ENCODE measurements around the gene TRMU.
A peak's percentile ranks its signal among the peaks of the same experiment; 100 is the strongest.

Gene TRMU

DNA sequence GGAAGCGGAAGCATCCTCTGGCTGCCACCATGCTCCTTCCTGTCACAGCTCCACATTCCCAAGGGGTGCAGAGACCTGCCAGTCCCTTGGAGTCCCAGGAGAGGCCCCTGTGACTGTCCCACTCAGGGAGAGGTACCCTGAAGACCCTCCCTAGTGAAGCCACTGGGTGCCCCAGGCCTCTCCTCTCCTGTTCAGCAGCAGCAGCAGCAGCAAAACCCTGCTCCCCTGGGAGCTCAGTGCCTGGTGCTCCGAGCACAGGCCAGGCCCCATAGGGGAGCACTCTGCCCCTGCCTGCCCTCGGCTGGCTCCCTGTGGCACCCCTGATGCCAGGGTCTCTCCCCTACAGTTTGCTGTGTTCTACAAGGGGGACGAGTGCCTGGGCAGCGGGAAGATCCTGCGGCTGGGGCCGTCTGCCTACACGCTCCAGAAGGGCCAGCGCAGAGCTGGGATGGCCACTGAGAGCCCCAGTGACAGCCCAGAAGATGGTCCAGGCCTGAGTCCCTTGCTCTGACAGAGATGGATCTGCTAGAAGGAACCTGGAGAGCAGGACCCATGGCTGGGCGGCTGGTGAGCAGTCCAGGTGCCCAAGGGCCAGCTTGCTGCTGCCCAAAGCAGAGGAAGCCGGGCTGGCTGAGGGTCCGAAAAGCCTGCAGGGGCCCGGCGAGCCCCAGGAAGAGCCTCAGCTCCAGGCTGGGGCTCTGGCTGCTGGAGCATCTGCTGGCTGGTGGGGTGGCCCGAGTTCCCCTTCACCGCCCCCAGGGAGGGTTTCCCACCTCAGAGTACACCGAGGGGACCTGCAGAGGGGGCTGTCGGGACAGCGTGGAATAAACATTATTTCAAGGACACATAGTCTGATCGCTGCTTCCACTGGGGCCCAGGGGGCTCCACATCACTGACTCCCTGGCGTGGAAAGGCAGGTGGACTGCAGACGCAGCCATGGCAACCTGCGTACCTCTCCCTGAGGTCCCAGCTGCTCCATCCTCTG is 21.3 kb downstream of the TRMU start:
- DNase-seq: no peak

DNA sequence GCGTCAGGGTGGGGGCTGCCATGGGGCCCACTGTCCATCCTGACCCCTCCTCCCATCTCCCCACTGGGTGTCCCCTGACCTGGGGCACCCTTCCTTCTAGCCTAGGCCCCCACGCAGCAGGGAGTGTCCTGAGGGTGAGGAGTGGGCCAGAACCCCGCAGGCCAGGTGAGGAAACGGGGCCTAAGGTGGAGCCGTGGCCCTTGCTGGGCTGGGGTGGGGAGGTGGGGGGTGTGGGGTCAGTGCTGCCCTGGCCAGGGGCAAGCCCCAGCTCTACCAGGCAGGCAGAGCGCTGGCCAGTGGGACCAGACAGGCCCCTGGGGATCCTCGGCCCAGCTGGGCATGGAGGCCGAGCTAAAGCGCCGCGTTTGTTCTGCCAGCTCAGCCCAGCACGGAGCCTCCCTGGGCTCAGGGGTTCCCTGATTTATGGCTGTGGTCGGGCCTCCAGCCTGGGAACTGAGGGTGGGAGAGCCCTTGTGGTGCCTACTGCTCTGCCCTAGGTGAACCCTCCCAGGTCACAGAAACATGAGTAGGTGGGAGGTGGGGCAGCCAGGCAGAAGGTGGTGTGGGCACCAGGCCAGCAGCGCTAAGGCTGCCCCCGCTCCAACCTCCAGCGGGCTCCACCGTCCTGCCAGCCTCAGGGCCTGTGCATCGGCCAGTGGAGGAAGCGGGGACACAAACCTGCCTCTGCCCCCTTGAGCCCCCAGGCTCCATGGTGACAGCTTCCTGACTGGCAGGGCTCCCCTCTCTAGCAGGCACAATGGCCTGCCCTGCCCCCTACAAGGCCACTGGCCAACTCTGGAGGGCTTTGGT is 22.4 kb downstream of the TRMU start:
- DNase-seq: no peak

DNA sequence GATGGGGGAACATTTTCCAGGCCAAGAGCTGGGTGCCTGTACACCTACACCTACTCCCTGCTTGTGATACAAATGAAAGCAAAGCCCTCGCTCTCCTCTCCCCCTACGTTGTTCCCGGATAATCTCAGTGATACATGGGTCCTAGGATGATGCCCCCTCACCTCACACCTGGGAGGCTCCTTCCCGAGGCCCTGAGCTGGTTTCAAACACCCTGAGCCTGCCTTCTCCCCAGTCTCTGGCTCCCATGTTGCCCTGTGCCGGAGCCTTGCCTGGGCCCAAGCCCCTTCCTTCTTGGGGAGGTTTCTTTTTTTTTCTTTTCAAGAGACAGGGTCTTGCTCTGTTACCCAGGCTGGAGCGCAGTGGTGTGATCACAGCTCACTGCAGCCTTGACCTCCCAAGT is 23.3 kb downstream of the TRMU start:
- no peak for DNase-seq

DNA sequence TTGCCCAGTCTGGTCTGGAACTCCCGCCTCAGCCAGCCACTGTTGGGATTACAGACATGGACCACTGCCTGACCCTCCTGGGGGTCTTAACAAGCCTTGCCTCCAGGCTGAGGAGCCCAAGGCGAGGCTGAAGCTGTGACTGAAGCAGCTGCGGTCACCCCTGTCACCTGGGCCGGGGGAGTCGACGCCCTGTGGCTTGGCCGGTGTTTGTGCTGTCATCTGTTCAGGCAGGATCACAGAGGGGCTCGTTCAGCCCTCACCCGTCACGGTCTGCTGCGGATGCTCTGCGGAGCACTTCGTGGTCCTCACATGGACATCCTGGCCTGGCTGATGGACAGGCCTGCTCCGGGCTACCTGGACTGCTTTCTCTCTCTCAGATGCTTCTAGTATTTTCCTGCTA is 23.8 kb downstream of the TRMU start:
- DNase-seq: no peak

DNA sequence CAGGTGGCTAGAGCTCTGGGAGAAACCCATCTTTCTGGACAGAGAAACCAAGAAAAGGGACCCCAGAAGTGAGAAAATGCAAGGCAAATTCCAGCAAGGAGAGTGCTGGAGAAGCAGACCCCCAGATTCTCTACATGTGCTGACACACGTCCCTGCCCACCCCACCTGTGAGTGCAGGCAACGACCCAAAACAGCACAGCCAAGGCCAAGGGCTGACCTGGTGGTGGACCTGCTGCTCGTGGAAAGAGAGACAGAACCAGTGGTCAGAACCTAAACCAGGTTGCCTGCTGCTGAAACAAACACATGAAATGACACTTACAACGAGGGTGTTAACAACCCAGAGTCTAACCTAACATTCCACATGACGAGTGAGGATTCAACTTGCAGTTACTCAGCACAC is 24.6 kb downstream of the TRMU start:
- no peak for DNase-seq

DNA sequence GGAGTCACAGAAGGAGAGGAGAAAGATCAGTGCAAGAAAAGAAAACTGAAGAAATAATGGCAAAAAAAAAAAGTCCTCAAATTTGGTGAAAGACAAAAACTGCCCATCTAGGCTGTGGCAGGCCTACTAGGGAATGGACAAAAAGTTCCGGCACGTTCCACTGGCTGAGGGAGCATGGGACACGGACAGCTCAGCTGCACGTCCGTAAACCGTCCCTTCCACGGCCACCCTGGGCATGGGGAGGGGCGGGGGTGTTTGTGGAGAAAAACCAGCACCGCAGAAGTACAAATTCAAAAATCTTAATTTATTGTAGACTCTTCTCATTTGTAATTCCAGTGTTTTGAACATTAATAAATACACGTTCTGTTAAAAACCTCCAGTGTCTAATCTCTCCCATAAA is 25.4 kb downstream of the TRMU start:
- no peak for DNase-seq

DNA sequence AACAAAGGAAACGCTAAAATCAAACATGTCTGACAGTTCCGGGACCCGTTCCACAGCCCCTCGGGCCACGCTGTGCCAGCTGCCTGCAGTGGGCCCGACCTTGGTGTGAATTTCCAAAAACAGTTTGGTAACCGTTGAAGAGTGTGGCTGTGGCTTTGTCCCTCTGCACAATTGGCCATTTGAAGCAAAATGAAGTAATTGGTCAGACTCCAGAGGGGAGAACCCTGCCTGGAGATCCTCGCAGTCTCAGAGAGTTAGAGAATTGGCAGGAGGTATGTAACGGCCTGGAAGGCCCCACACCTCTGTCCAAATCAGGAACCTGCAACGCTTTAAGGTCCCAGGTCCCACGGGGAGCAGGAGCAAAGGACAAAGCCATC is 26.3 kb downstream of the TRMU start:
- no peak for DNase-seq

DNA sequence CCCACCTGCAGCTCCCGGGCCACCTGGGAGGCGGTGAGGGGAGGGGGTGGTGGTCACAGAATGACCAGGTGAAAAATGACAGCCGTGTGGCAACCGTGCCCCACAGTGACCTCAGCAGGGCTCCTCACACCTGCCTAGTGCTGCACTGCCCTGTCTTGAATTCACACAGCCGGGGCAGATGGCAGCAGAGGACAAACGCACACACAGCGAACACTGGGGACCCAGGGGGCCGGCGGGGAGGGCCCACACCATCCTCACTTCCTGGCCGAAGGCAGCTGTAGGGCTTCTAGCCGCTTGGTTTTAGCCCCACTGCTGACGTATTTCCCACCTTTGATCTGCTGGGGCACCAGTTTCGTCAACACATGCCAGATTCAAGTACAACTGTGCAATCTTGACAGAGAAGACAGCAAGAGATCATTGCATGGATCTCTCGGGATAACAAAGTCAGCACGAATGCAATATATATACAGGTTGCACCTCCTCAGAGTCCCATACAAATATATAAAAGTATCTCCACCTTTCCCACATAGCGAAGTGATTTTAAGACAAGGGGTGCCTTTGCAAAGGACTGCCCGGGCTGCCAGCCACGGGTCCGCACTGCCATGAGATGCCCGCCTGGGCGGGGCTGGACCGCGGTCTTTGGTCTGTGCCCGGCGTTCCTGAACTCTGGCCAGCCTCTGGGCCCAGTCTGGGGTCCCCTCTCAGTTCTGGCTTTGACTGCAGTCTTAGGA is 26.9 kb downstream of the TRMU start:
- no peak for DNase-seq

DNA sequence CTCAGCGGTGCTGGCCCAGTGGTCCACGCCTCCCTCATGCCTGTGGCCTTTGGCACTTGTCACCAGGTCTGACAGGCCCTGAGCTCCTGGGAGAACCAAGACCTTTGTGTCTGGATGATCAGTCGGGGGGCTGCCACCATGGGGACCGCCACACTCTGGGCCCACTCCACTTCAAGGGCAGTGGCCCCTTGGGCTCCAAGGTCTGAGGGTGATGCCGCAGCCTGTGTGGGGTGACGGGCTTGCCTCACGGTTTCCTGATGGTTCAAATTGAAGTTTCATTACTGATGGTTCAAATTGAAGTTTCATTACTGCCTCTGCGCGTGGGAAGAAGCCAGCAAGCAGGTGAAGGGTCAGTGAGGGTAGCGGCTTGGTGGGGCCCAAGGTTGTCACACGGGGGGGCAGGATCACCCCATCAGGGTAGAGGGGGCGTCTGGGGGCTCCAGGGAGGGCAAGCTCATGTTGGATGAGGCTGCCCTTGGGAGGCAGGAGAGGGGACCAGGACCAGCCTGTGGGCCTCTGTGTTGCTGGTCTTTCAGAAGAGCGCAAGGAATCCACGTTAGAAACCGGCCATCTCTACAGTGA is 27.5 kb downstream of the TRMU start:
- DNase-seq: no peak

DNA sequence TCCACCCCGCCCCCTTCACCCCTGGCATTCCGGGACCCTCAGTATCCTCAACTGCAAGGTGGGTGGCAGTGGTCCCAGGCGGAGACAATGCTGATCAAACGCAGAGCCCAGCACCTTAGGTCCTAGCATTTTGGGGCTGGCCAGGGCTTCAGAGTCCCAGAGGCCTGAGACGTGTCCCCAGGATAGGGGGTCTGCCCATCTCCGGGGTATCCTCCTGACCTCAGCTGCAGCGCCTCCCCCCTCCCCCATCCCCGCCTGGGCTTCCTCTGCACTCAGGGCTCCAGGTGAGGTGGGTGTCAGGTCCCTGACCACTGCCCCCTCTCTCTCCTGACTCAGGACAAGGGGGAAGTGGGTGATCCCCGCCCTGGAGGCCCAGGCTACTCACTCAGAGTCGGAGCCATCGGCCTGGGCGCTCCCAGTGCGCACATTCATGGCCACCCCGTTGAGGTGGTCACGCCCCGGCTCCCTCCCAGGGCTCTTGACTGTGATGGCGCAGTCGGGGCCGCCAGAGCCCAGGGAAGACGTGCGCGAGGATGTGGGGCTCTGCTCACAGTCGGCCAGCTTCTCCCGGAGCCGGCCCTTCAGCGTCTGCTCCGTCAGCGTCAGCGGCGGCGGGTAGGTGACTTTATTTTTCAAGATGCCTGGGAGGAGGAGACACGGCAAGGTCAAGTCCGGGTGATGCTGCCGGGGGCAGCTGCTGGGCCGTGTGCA is 28.3 kb downstream of the TRMU start:
- no peak for DNase-seq

DNA sequence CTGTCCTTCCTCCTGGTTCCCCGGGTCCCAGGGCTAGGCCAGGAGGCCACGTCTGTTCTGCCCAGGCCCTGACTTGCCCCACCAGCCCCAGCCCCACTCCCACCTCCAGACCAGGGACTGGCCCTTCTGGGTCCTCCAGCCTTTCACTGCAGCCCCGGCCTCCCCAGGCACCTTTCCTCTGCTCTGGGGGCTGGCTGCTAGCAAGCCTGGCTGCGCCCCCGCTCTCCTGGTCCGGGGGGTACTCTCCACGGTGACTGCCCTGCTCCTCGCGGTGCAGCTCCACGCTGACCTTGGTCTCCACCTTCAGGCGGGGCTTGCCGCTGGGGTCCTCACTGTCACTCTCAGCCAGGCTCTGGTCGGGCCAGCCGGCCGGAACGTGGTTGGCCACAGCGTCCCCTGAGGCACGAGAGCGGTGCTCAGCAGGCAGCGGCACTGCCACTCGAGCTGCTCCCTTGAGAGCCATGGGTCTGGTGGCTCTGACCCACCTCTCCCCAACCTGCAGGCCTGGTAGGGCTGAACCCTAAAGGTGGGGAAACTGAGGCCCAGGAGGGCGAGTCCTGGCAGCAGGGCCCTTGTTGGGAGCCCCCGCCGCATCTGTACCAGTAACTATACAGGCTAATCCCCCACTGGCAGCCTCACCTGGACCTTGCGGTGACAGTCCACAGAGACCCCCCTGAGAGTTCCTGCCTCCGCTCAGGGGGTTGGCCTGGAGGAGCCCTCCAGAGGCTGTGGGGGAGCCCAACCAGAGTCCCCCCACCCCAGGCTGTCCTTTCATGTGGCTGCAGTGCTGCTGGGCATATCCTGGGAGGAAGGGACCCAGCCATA is 29.0 kb downstream of the TRMU start:
- DNase-seq: no peak

DNA sequence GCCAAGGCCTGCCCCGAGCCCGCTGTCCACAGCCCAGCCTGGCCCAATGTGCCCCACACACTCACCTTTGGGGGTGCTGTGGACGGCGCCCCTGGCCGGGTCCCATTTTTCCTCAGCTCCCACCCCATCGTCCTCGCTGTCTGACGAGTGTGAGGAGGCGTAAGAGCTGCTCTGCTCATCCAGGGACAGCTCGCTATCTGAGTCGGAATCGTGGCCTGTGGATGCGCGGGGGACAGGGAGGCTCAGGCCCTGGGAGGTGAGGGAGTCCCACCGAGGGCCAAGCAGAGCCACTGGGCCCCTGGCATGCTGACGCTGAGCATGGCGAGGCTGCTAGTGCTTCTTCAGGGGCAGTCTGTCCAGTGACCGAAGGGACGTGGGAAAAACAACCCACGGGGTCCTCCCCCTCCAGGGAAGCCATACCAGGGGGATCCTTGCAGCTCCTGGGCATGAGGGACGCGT is 29.7 kb downstream of the TRMU start:
- no peak for DNase-seq

DNA sequence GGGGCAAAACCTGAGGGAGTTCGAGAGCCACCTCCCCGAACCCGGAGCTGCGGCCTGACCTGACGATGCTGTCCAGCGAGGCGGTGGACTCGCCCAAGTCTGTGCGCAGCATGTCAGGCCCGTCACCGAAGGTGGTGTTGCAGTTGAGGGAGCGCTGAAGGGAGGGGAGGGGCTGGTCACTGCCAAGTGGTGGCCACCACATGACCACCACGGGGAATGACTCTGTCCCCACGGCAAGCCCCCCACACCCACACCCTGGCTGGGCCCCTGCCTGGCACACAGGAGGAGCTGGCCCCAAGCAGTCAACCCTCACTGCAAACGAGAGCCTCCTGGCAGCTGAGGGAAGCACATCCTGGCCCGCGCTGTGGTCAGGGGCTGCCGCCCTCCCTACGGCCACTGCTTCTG is 30.8 kb downstream of the TRMU start:
- DNase-seq: no peak

DNA sequence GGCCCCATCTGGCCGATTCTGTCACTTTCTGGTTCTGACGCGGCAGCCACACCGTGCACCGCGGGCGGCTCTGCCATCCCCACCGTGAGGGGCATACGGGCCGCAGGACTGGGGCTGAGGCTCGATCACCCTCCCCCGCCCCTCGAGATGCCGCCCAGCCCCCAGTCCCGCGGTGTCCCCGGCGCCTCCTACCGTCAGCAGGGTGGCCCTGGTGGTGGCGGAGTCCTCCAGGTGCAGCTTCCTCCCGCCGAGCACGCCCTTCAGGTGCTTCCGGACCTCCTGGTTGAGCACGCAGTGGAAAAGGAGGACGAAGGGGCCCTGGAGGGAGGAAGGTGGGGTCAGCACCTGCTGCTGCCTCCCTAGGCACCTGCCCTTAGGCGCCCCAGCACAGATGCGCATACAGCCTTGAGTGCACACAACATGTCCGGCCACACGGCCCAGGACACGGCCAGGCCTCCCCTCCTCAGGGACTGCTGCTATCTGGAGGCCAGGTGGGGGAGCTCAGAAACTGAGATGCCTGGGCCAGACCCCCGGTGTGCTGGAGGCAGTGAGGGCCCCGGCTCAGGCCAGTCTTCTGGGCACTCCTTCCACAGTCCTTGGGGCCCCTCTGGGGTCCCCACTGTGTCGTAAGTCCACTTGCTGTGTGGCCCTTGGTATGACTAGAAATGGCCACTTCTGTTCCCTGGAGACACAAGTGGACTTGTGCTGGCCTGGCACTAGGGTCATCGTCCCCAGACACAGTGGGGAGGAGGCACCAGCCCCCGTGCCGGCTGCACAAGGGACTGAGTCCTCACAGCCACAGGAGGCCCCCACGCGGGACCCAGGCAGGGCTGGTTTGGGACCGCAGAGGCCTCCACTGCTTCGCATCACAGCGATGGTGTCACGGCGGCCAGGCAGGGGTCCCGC is 31.5 kb downstream of the TRMU start:
- no peak for DNase-seq

DNA sequence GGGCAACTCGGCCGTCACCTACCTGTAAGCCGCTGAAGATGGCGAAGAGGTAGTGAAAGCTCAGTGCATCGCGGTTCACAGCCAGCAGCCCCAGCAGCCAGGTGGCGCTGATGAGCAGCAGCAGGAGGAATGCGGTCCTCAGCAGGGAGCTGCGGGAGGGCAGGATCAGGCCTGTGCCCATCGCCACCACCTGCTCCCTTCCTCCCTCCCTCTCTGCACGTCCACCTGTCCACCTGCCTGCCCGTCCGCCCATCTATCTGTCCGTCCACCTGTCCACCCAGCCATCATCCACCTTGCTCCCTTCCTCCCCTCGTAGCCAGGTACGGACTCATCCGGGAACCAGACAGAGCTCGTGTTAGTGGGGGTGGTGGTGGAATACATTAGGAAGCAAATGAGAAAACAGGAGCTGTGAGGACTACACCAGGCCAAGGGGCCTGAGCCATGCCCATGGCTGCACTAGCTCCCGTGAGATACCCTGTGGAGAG is 32.2 kb downstream of the TRMU start:
- peak; percentile 74 to 89 (median 82) for DNase-seq

DNA sequence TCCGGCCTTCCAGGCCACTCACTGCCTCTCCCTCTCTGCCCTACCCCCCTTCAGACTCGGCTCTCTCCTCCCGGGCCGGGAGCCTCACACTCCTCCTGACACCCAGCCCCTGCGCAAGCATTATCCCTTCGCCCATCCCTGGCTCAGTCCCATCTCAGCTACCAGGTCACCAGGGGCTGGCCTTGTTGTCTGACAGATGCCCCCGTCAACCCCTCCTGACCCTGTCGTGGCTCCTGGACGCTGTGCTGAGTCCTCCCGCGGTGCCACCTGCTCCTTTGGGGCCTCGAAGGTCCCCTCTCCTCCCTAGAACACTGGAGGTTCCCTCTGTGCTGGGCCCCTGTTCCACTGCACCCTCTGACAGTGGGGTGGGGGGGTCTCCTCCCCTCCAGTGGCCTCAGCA is 32.9 kb downstream of the TRMU start:
- no peak for DNase-seq

DNA sequence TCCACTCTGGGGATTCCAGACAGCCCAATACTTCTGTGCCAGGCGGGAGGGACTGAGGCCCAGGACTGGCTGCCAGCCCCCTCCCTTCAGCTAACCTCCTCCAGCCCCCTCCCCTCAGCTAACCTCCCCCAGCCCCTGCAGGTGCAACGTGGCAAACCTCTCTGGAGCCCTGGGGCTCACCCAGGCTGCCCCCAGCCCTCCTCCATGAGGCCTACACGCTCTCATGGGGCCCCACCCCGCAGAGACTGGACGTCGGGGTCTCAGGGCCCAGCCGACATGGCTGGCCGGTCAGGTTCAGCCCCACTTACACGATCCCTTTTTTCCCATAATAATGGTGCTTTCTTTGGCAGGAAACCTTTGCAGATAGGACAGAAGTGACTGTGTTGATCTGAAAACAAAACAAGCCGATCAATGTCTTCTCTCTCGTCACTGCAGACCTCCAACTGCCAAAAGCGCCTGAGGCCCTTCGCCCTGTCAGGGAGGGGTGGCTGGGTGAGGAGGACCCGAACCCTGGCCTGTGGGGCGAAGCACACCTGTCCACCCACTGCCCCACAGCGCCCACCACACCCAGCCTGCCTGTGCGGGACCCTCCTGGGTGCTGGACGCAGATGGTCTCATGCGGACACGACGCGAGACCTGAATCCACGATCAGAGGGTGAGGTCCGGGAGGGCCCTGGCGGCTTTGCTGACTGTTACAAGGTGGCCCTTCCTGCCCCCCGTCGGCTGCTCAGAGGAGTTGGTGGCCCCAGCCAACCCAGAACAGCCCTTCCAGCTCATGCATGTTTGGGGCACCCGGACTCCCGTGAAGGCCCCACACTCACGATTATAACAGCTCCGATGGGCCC is 33.6 kb downstream of the TRMU start:
- no peak for DNase-seq

DNA sequence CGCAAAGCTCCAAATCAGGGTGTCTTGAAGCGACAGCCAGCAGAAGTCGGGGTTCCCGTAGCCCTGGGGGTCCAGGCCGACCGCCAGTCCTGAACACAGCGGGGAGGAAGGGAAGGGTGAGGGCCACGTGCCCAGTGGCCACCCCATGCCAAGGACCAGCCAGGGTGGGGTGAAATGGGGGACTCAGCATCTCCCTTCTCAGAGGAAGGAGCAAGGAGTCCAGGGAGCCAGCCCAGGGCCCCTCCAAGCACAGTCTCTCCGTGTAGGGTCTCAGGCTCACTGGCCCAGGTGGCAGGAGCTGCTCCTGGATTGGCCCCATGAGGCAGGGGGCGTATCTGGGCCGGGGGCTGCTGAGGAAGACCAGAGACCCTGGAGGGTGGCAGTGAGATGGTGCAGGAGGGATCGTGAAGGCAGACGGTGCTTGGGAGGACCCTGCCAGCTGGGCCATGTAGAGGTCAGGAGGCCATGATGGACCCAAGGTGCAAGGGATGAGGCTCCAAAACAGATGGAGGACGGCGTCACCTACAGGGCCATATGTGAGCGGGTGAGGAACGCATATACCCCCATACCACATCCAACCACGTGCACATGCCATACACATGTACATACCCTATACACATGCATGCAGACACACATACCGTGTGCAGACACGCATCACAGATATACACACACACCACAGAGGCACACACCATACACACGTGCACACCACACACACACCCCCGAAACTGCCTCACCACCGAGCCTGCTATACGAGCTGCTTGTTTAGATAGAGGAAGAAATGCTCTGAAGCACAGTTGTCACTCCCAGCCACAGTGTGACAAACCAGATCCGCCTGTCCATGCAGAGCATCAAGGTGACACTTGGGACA is 34.4 kb downstream of the TRMU start:
- DNase-seq: no peak
